H1 (cell line): ENCODE results near the gene PITPNC1. TPM values are rescaled to one million over a fixed set of nuclear protein-coding genes. Genes with fewer than 3 reads are reported as not detected.

Source experiments
- CTCF ChIA-PET: fragments of 300-600 bp; sonication (Branson Sonifier 250); formaldehyde crosslinking; loops from one replicate; lab custom pipeline; 2021; ENCODE audit not compliant: partially characterized antibody; lab: Charles Lee
- POLR2A ChIA-PET: fragments of 300-600 bp; sonication (Branson Sonifier 250); formaldehyde crosslinking; loops from one replicate; lab custom pipeline; 2021; ENCODE audit warnings: inconsistent platforms; ENCODE audit not compliant: partially characterized antibody; lab: Charles Lee
- DNase-seq, 2 experiments: peaks; one replicate each; pipeline versions ENCODE4 v3.0.0 to v3.0.0-alpha.2; 2010 to 2022; ENCODE audit warnings: low spot score in 2 of 2, low read depth in 1 of 2, mixed read lengths in 1 of 2
- FAIRE-seq: peaks from 2 replicates; lab custom pipeline; 2011; peaks lifted over from hg19 to GRCh38; lab: Jason Lieb, UNC
- H2AFZ ChIP-seq: 2 replicates; pipeline ENCODE4 v1.8.1; 2012; ENCODE audit warnings: low read length, inconsistent platforms
- H2AK5ac ChIP-seq: 2 replicates; pipeline ENCODE4 v1.6.1; 2013; ENCODE audit warnings: low read depth, low read length
- H2BK120ac ChIP-seq: replicated peaks from 2 replicates; pipeline ENCODE3; 2013; ENCODE audit warnings: low read depth, low read length, inconsistent platforms
- H2BK12ac ChIP-seq: 2 replicates; pipeline ENCODE4 v1.6.1; 2013; ENCODE audit warnings: low read depth, low read length
- H2BK15ac ChIP-seq: 2 replicates; pipeline ENCODE4 v1.6.1; 2013; ENCODE audit warnings: low read length
- H2BK20ac ChIP-seq: 2 replicates; pipeline ENCODE4 v1.6.1; 2013; ENCODE audit warnings: low read length
- H2BK5ac ChIP-seq: 2 replicates; pipeline ENCODE4 v1.6.1; 2013; ENCODE audit warnings: low read depth, low read length
- H3K14ac ChIP-seq: 2 replicates; pipeline ENCODE4 v1.6.1; 2013; ENCODE audit warnings: inconsistent platforms; ENCODE audit not compliant: insufficient read length
- H3K18ac ChIP-seq: 2 replicates; pipeline ENCODE4 v1.6.1; 2013; ENCODE audit warnings: low read length; ENCODE audit errors: extremely low read depth
- H3K23ac ChIP-seq: 2 replicates; pipeline ENCODE4 v1.6.1; 2013; ENCODE audit warnings: inconsistent platforms; ENCODE audit not compliant: insufficient read length
- H3K23me2 ChIP-seq: 2 replicates; pipeline ENCODE4 v1.6.1; 2013; ENCODE audit warnings: low read depth, low read length
- H3K27ac ChIP-seq: 2 replicates; pipeline ENCODE4 v1.6.1; 2011; ENCODE audit warnings: low read depth, low read length, inconsistent platforms
- H3K27me3 ChIP-seq, 4 experiments: replicated peaks in 1 of 4; 1 replicate in 1 of 4; 2 replicates in 3 of 4; pipeline versions ENCODE4 v1.6.1 to v1.8.1; 2011 to 2013; ENCODE audit warnings: low read length in 3 of 4, mild to moderate bottlenecking in 3 of 4, inconsistent platforms in 2 of 4, mixed read lengths in 2 of 4, moderate library complexity in 1 of 4; ENCODE audit not compliant: control insufficient read depth in 3 of 4, insufficient read depth in 3 of 4; ENCODE audit errors: extremely low read depth in 1 of 4
- H3K36me3 ChIP-seq, 4 experiments: 2 replicates each; pipeline versions ENCODE4 v1.6.1 to v1.8.1; 2011 to 2013; ENCODE audit warnings: mild to moderate bottlenecking in 4 of 4, low read length in 3 of 4, moderate library complexity in 2 of 4, control low read depth in 1 of 4, inconsistent platforms in 1 of 4; ENCODE audit not compliant: insufficient read depth in 4 of 4, control insufficient read depth in 2 of 4
- H3K4ac ChIP-seq: replicated peaks from 2 replicates; pipeline ENCODE3; 2013; ENCODE audit warnings: low read length, low read depth, mixed read lengths, inconsistent platforms; ENCODE audit not compliant: insufficient read length
- H3K4me1 ChIP-seq, 4 experiments: replicated peaks in 1 of 4; 1 replicate in 1 of 4; 2 replicates in 3 of 4; pipeline versions ENCODE4 v1.6.1 to v1.8.1; 2011 to 2013; ENCODE audit warnings: low read length in 3 of 4, inconsistent platforms in 2 of 4, mixed read lengths in 1 of 4; ENCODE audit not compliant: insufficient read depth in 4 of 4, control insufficient read depth in 3 of 4
- H3K4me2 ChIP-seq, 2 experiments: 2 replicates each; pipeline versions ENCODE4 v1.6.1 to v1.8.1; 2011 to 2013; ENCODE audit warnings: low read depth in 2 of 2, low read length in 2 of 2, control low read depth in 1 of 2, inconsistent platforms in 1 of 2, mild to moderate bottlenecking in 1 of 2; ENCODE audit not compliant: insufficient read depth in 1 of 2
- H3K4me3 ChIP-seq, 4 experiments: fragments of 200-600, 300-600 bp in 1 of 4; sonication (generic), shearing (Covaris generic), sonication (Bioruptor Twin) in 1 of 4; 2 replicates each; pipeline versions ENCODE4 v1.5.1 to v1.8.1; 2011 to 2016; ENCODE audit warnings: low read length in 4 of 4, low read depth in 3 of 4, control low read depth in 2 of 4, inconsistent platforms in 2 of 4, mild to moderate bottlenecking in 2 of 4, mixed read lengths in 1 of 4, moderate library complexity in 1 of 4; ENCODE audit not compliant: insufficient read depth in 2 of 4; ENCODE audit errors: extremely low read depth in 1 of 4
- H3K56ac ChIP-seq: replicated peaks from 2 replicates; pipeline ENCODE3; 2013; ENCODE audit warnings: low read depth, mild to moderate bottlenecking, mixed read lengths, low read length, inconsistent platforms; ENCODE audit not compliant: insufficient read length
- H3K79me1 ChIP-seq: 2 replicates; pipeline ENCODE4 v1.6.1; 2013; ENCODE audit warnings: low read depth, low read length, control low read depth
- H3K79me2 ChIP-seq, 2 experiments: 2 replicates each; pipeline versions ENCODE4 v1.6.1 to v1.8.1; 2012 to 2013; ENCODE audit warnings: low read length in 2 of 2, mild to moderate bottlenecking in 2 of 2, inconsistent platforms in 1 of 2; ENCODE audit not compliant: insufficient read depth in 2 of 2, control insufficient read depth in 1 of 2
- H3K9ac ChIP-seq, 4 experiments: replicated peaks in 1 of 4; 1 replicate in 1 of 4; 2 replicates in 3 of 4; pipeline versions ENCODE4 v1.6.1 to v1.8.1; 2011 to 2013; ENCODE audit warnings: low read depth in 3 of 4, low read length in 3 of 4, control low read depth in 2 of 4, mild to moderate bottlenecking in 2 of 4, moderate library complexity in 2 of 4, inconsistent platforms in 1 of 4; ENCODE audit errors: extremely low read depth in 1 of 4
- H3K9me3 ChIP-seq, 2 experiments: 2 replicates each; pipeline versions ENCODE4 v1.6.1 to v1.8.1; 2012 to 2013; ENCODE audit warnings: mild to moderate bottlenecking in 2 of 2, moderate library complexity in 2 of 2, control low read depth in 1 of 2, inconsistent platforms in 1 of 2, low read depth in 1 of 2, low read length in 1 of 2, mixed read lengths in 1 of 2; ENCODE audit not compliant: insufficient read depth in 2 of 2
- H4K20me1 ChIP-seq, 2 experiments: replicated peaks in 1 of 2; 2 replicates each; pipeline versions ENCODE3 to v1.8.1; 2011 to 2013; ENCODE audit warnings: inconsistent platforms in 2 of 2, low read length in 2 of 2, mild to moderate bottlenecking in 1 of 2; ENCODE audit not compliant: insufficient read depth in 2 of 2, control insufficient read depth in 1 of 2
- H4K5ac ChIP-seq: 2 replicates; pipeline ENCODE4 v1.6.1; 2013; ENCODE audit warnings: low read length, low read depth, mixed read lengths, inconsistent platforms; ENCODE audit not compliant: insufficient read length
- H4K8ac ChIP-seq: 2 replicates; pipeline ENCODE4 v1.8.0; 2013; ENCODE audit warnings: mild to moderate bottlenecking, moderate library complexity, low read length, inconsistent platforms; ENCODE audit not compliant: insufficient read depth; ENCODE audit errors: extremely low read depth
- H4K91ac ChIP-seq: replicated peaks from 2 replicates; pipeline ENCODE3; 2013; ENCODE audit warnings: low read length, mixed read lengths, inconsistent platforms; ENCODE audit not compliant: insufficient read length
- ATF2 ChIP-seq: IDR thresholded peaks from 2 replicates; pipeline ENCODE4 v1.6.1; 2012; ENCODE audit warnings: low read length, inconsistent platforms
- CBX5 ChIP-seq: fragments of 300-800, 300-1000 bp; sonication (generic); IDR thresholded peaks from 2 replicates; pipeline ENCODE4 v1.7.1; 2016; ENCODE audit warnings: antibody characterized with exemption, low read length, low read depth
- CREB1 ChIP-seq: IDR thresholded peaks from 2 replicates; pipeline ENCODE4 v1.6.1; 2012; ENCODE audit warnings: inconsistent platforms
- EZH2 ChIP-seq: fragments of 200-600 bp; sonication (generic); IDR thresholded peaks from 2 replicates; pipeline ENCODE4 v1.7.1; 2012; ENCODE audit warnings: low read depth, mild to moderate bottlenecking, moderate library complexity, low read length, inconsistent platforms; ENCODE audit not compliant: severe bottlenecking
- GTF2F1 ChIP-seq: IDR thresholded peaks from 2 replicates; pipeline ENCODE4 v1.6.1; 2012; ENCODE audit warnings: low read depth, low read length, improper control_type of control experiment, borderline replicate concordance
- KDM5A ChIP-seq: fragments of 200-600 bp; IDR thresholded peaks from 2 replicates; pipeline ENCODE4 v1.7.1; 2012; ENCODE audit warnings: mild to moderate bottlenecking, low read length, inconsistent platforms, mixed read lengths
- NRF1 ChIP-seq: IDR thresholded peaks from 2 replicates; pipeline ENCODE4 v1.6.1; 2011; ENCODE audit warnings: mild to moderate bottlenecking, low read depth, low read length, improper control_type of control experiment
- POU5F1 ChIP-seq: IDR thresholded peaks from 2 replicates; pipeline ENCODE4 v1.6.1; 2011; ENCODE audit warnings: low read depth, mild to moderate bottlenecking, low read length, moderate library complexity
- RFX5 ChIP-seq: IDR thresholded peaks from 2 replicates; pipeline ENCODE4 v1.6.1; 2011; ENCODE audit warnings: low read depth, low read length, improper control_type of control experiment, borderline replicate concordance
- RXRA ChIP-seq: IDR thresholded peaks from 2 replicates; pipeline ENCODE4 v1.6.1; 2011; ENCODE audit warnings: low read depth, mild to moderate bottlenecking, low read length, moderate library complexity; ENCODE audit not compliant: insufficient read depth
- SIN3A ChIP-seq, 2 experiments: IDR thresholded peaks in 1 of 2; conservative IDR thresholded peaks in 1 of 2; 2 replicates each; pipeline ENCODE4 v1.6.1; 2011 to 2012; ENCODE audit warnings: low read length in 2 of 2, improper control_type of control experiment in 1 of 2, low read depth in 1 of 2, mild to moderate bottlenecking in 1 of 2
- TBP ChIP-seq: IDR thresholded peaks from 2 replicates; pipeline ENCODE4 v1.6.1; 2011; ENCODE audit warnings: low read depth, low read length, improper control_type of control experiment
- TCF12 ChIP-seq: IDR thresholded peaks from 2 replicates; pipeline ENCODE4 v1.6.1; 2011; ENCODE audit warnings: low read depth, mild to moderate bottlenecking, low read length
- WGBS, 2 experiments: shearing (Covaris generic) in 1 of 2; methylation state at CpG; one replicate each; pipeline versions ENCODE4 v1.1.6 to v1.1.7; 2013 to 2015; ENCODE audit warnings: low lambda C conversion rate in 2 of 2, mixed read lengths in 2 of 2, inconsistent platforms in 1 of 2, low coverage in 1 of 2, missing lambda C conversion rate in 1 of 2; ENCODE audit not compliant: insufficient replicate concordance in 2 of 2, insufficient coverage in 1 of 2, insufficient read length in 1 of 2; ENCODE audit errors: extremely low coverage in 1 of 2, missing lambda C conversion rate in 1 of 2; 5-methylcytosine and 5-hydroxymethylcytosine counted together
- polyA plus RNA-seq, 7 experiments: library from polyadenylated mRNA; depleted of rRNA in 3 of 7; stranded (reverse) in 5 of 7; unstranded in 2 of 7; fragments of >200 nt in 5 of 7; fragments of 200-250 nt in 2 of 7; gene quantifications; 1 replicate in 5 of 7; 2 replicates in 1 of 7; 4 replicates in 1 of 7; pipeline versions ENCODE4 v1.2.1 to v1.2.3, GENCODE V29; 2011 to 2013; ENCODE audit warnings: missing spikeins in 2 of 7, mixed read lengths in 2 of 7
- total RNA-seq: library from RNA; stranded (reverse); fragmentation: NEBNext Ultra II Directional; extraction: Animal tissue kit (Norgen Biotek cat#: 25700); gene quantifications from 2 replicates; pipeline ENCODE4 v1.2.1, GENCODE V29; 2021

The PITPNC1 gene
- total and polyA plus RNA-seq, 2 of the 8 experiments (the other 6 are each of a cell fraction or from before 2014, with no cell fraction given) = 17.6 to 54.7 TPM

- H3K27ac ChIP-seq = no peak overlapping the region
- no peak overlapping the region for H2AK5ac ChIP-seq
- no peak overlapping the region for H2BK5ac ChIP-seq
- no peak overlapping the region for H3K4me2 ChIP-seq
- H3K23ac ChIP-seq = no peak overlapping the region
- H2BK20ac ChIP-seq = no peak overlapping the region
- H2BK15ac ChIP-seq = no peak overlapping the region
- H3K18ac ChIP-seq = no peak overlapping the region
- H3K23me2 ChIP-seq = no peaks in the 10 kb centered on the region
- TF ChIP-seq RXRA = no peak
- TF ChIP-seq TBP = no peak
- no peak for TF ChIP-seq ATF2
- no peak for TF ChIP-seq TCF12
- TF ChIP-seq KDM5A = no peak
- TF ChIP-seq EZH2 = no peak
- TF ChIP-seq GTF2F1 = no peak
- TF ChIP-seq SIN3A (conservative IDR thresholded peaks at IDR 0.05 in 1 of 2, IDR thresholded peaks at IDR 0.05 in 1 of 2; ENCODE audit: low read depth in 1 of 2, low read length in 2 of 2) = no peak
- no peak for TF ChIP-seq CREB1
- TF ChIP-seq NRF1 = no peak
- no peak for TF ChIP-seq CBX5
- TF ChIP-seq POU5F1 = no peak
- TF ChIP-seq RFX5 = no peak
- H3K14ac ChIP-seq = no peak overlapping the region
- ChIA-PET CTCF (interaction anchor here (0.9 to 1.5 kb wide), 3 partner anchors 10 to 24 kb away, joined by 3 to 5 read pairs (median 4); no protein-coding TSS in a partner anchor), POLR2A (no interaction called here)
- H3K9ac ChIP-seq = no peak overlapping the region
- peaks cover 16 to 86% (median 50%) of the 10 kb centered on the region in 4 experiments for H3K36me3 ChIP-seq
- no peak overlapping the region for H3K56ac ChIP-seq
- H2AFZ ChIP-seq = no peak overlapping the region
- no peaks in the 10 kb centered on the region for H3K27me3 ChIP-seq
- H3K4ac ChIP-seq = no peak overlapping the region
- H2BK120ac ChIP-seq = no peak overlapping the region
- H4K91ac ChIP-seq = no peak overlapping the region
- no peak for DNase-seq
- peaks cover 0 to 6% (median 3%) of the 10 kb centered on the region in 4 experiments; a peak in 1 of 7 replicates for H3K4me1 ChIP-seq
- 79% methylated on average over 1 of the region's 1 CpG; no CpG with 5 or more reads in 1 of the 2 experiments for WGBS, 2 experiments
- no peak overlapping the region for H3K4me3 ChIP-seq
- FAIRE-seq = no peak
- H4K8ac ChIP-seq = no peak overlapping the region
- no peak overlapping the region for H4K5ac ChIP-seq
- H4K20me1 ChIP-seq = peaks cover 0 to 1% of the 10 kb centered on the region in 2 experiments
- H3K79me1 ChIP-seq = peaks cover 6% of the 10 kb centered on the region
- no peaks in the 10 kb centered on the region for H3K9me3 ChIP-seq
- H2BK12ac ChIP-seq = no peak overlapping the region
- H3K79me2 ChIP-seq = 0 out of 4 replicates have a peak, but pooled peaks cover 0 to 4% of the 10 kb centered on the region in 2 experiments
Measured at GRCh38 chr17:67349420-67349819, 27.7 kb upstream of the PITPNC1 start.
